Natural killer cell treated with Interleukin-12 subunit alpha and Interleukin-12 subunit beta and Interleukin-15 and Interleukin-18, amount 100 ng/mL, for 72 hours (primary cell): ENCODE results near the gene DGCR6. TPM values are rescaled to one million over a fixed set of nuclear protein-coding genes. Genes with fewer than 3 reads are reported as not detected.
"Not testable (repeated sequence)": the region's sequence is repeated elsewhere in the genome, so short reads cannot be mapped to it uniquely, and the experiment has no call there.

ENCODE experiments used
- ATAC-seq, 2 donors: fragments of 150-1000 bp; cut with Tn5 transposase in 1 of 2; sonication (Bioruptor Pico), chemical (Tn5 transposase) in 1 of 2; 2 replicates each; pipeline ENCODE4 v1.10.0; 2021
- DNase-seq: peaks from one replicate; pipeline ENCODE4 v3.0.0; 2022; ENCODE audit warnings: low spot score
- H3K27ac Mint-ChIP-seq, 2 donors: 1 replicate in 1 of 2; 2 replicates in 1 of 2; pipeline ENCODE4 v1.8.0; 2022; ENCODE audit warnings: mixed read lengths in 2 of 2, mild to moderate bottlenecking in 1 of 2, moderate library complexity in 1 of 2
- H3K27me3 Mint-ChIP-seq, 2 donors: 1 replicate in 1 of 2; 2 replicates in 1 of 2; pipeline ENCODE4 v1.8.0; 2022; ENCODE audit warnings: mixed read lengths in 2 of 2
- H3K36me3 Mint-ChIP-seq: one replicate; pipeline ENCODE4 v1.8.0; 2022; ENCODE audit warnings: mixed read lengths
- H3K4me1 Mint-ChIP-seq, 2 donors: 1 replicate in 1 of 2; 2 replicates in 1 of 2; pipeline ENCODE4 v1.8.0; 2022; ENCODE audit warnings: low read depth in 2 of 2, mixed read lengths in 2 of 2, mild to moderate bottlenecking in 1 of 2
- H3K4me3 Mint-ChIP-seq: one replicate; pipeline ENCODE4 v1.8.0; 2022; ENCODE audit warnings: mixed read lengths
- H3K9me3 Mint-ChIP-seq: 2 replicates; pipeline ENCODE4 v1.8.0; 2022; ENCODE audit warnings: mixed read lengths
- total RNA-seq, 2 donors: library from RNA; stranded (reverse); gene quantifications; one replicate each; pipeline ENCODE4 v1.2.3, GENCODE V29; 2022

Gene DGCR6
- total RNA-seq, 2 donors from 2014 or later = 1.1 to 1.9 TPM

- Mint-ChIP-seq H3K9me3 (no peaks in the 10 kb centered on the region), H3K4me3 (no peak overlapping the region), H3K4me1 (no peaks in the 10 kb centered on the region), H3K27me3 (peaks cover 12% of the 10 kb centered on the region in 2 donors), H3K36me3 (no peaks in the 10 kb centered on the region), H3K27ac (no peak overlapping the region)
- ATAC-seq (no peak), DNase-seq (no peak)
Measured at GRCh38 chr22:18950141-18950540, 44.0 kb downstream of the DGCR6 start.

GRCh38 chr22:18952022-18952421 is 45.9 kb downstream of the DGCR6 start:
- no peaks in the 10 kb centered on the region for H3K36me3 Mint-ChIP-seq
- H3K27me3 Mint-ChIP-seq = peaks cover 12% of the 10 kb centered on the region in 2 donors
- H3K4me3 Mint-ChIP-seq = no peak overlapping the region
- H3K9me3 Mint-ChIP-seq = no peaks in the 10 kb centered on the region
- no peak for DNase-seq
- no peak for ATAC-seq
- no peaks in the 10 kb centered on the region for H3K4me1 Mint-ChIP-seq
- H3K27ac Mint-ChIP-seq = no peak overlapping the region

- H3K4me3 Mint-ChIP-seq, H3K9me3 Mint-ChIP-seq, H3K36me3 Mint-ChIP-seq, H3K4me1 Mint-ChIP-seq, H3K27ac Mint-ChIP-seq, ATAC-seq: not testable (repeated sequence)
- peaks cover 9 to 10% of the 10 kb centered on the region in 2 donors for H3K27me3 Mint-ChIP-seq
- DNase-seq = peak; percentile 29
Measured at GRCh38 chr22:18953128-18953527, 47.0 kb downstream of the DGCR6 start.

- not testable (repeated sequence) for H3K36me3 Mint-ChIP-seq, H3K9me3 Mint-ChIP-seq, H3K4me3 Mint-ChIP-seq, DNase-seq, H3K27ac Mint-ChIP-seq, H3K27me3 Mint-ChIP-seq, H3K4me1 Mint-ChIP-seq
- peak; percentile 65 to 76 for ATAC-seq
Measured at GRCh38 chr22:18954303-18954989, 48.3 kb downstream of the DGCR6 start.

- Mint-ChIP-seq H3K9me3 (no peaks in the 10 kb centered on the region), H3K4me1 (no peaks in the 10 kb centered on the region), H3K27me3 (peaks cover 0 to 4% of the 10 kb centered on the region in 2 donors), H3K27ac (no peak overlapping the region), H3K4me3 (no peak overlapping the region), H3K36me3 (no peaks in the 10 kb centered on the region)
- no peak for ATAC-seq
- no peak for DNase-seq
Measured at GRCh38 chr22:18954990-18955571, 49.0 kb downstream of the DGCR6 start.

- Mint-ChIP-seq H3K36me3 (no peaks in the 10 kb centered on the region), H3K9me3 (no peaks in the 10 kb centered on the region), H3K27ac (no peak overlapping the region), H3K4me3 (no peak overlapping the region), H3K27me3 (peaks cover 0 to 4% of the 10 kb centered on the region in 2 donors), H3K4me1 (no peaks in the 10 kb centered on the region)
- DNase-seq = no peak
- ATAC-seq = no peak
Measured at GRCh38 chr22:18955696-18956095, 49.6 kb downstream of the DGCR6 start.

- not testable (repeated sequence) for H3K4me3 Mint-ChIP-seq, H3K9me3 Mint-ChIP-seq, ATAC-seq, H3K36me3 Mint-ChIP-seq, H3K27me3 Mint-ChIP-seq, H3K4me1 Mint-ChIP-seq, DNase-seq, H3K27ac Mint-ChIP-seq
Measured at GRCh38 chr22:18956121-18956895, 50.2 kb downstream of the DGCR6 start.

GRCh38 chr22:18956956-18957355 is 50.8 kb downstream of the DGCR6 start:
- H3K36me3 Mint-ChIP-seq, H3K4me1 Mint-ChIP-seq, H3K27me3 Mint-ChIP-seq: not testable (repeated sequence)

GRCh38 chr22:18957621-18958320 is 51.7 kb downstream of the DGCR6 start:
- DNase-seq, H3K4me3 Mint-ChIP-seq, H3K27ac Mint-ChIP-seq, H3K36me3 Mint-ChIP-seq, H3K4me1 Mint-ChIP-seq, ATAC-seq, H3K27me3 Mint-ChIP-seq, H3K9me3 Mint-ChIP-seq: not testable (repeated sequence)

More at GRCh38 chr22:18956956-18957355, 50.8 kb downstream of the DGCR6 start:
- H3K9me3 Mint-ChIP-seq, ATAC-seq, H3K4me3 Mint-ChIP-seq, DNase-seq, H3K27ac Mint-ChIP-seq: not testable (repeated sequence)

- not testable (repeated sequence) for H3K4me3 Mint-ChIP-seq, H3K27me3 Mint-ChIP-seq, H3K9me3 Mint-ChIP-seq, ATAC-seq, H3K4me1 Mint-ChIP-seq, DNase-seq, H3K27ac Mint-ChIP-seq, H3K36me3 Mint-ChIP-seq
Measured at GRCh38 chr22:18958321-18958705, 52.2 kb downstream of the DGCR6 start.

- not testable (repeated sequence) for H3K4me1 Mint-ChIP-seq, H3K27me3 Mint-ChIP-seq, H3K36me3 Mint-ChIP-seq, DNase-seq, H3K27ac Mint-ChIP-seq, H3K9me3 Mint-ChIP-seq, H3K4me3 Mint-ChIP-seq, ATAC-seq
Measured at GRCh38 chr22:18958738-18959137, 52.6 kb downstream of the DGCR6 start.

GRCh38 chr22:18959266-18959665 is 53.1 kb downstream of the DGCR6 start:
- H3K4me3 Mint-ChIP-seq, H3K4me1 Mint-ChIP-seq, H3K9me3 Mint-ChIP-seq, ATAC-seq, H3K36me3 Mint-ChIP-seq, H3K27ac Mint-ChIP-seq, H3K27me3 Mint-ChIP-seq, DNase-seq: not testable (repeated sequence)

GRCh38 chr22:18959741-18960140 is 53.6 kb downstream of the DGCR6 start:
- H3K36me3 Mint-ChIP-seq, H3K9me3 Mint-ChIP-seq, H3K27ac Mint-ChIP-seq, H3K4me1 Mint-ChIP-seq, DNase-seq, H3K4me3 Mint-ChIP-seq, H3K27me3 Mint-ChIP-seq, ATAC-seq: not testable (repeated sequence)
